HEK293T (cell line): ENCODE measurements around the gene INKA1.
"Not testable (repeated sequence)": the region's sequence is repeated elsewhere in the genome, so short reads cannot be mapped to it uniquely, and the experiment has no call there.

Experiments used
- BHLHE40 ChIP-seq: fragments of 450-650 bp; IDR thresholded peaks from 2 replicates; pipeline ENCODE4 v1.6.1; 2016; ENCODE audit warnings: mild to moderate bottlenecking, moderate library complexity, borderline replicate concordance
- ELF4 ChIP-seq: fragments of 450-650 bp; IDR thresholded peaks from 2 replicates; pipeline ENCODE4 v1.6.1; 2017; ENCODE audit warnings: antibody characterized with exemption
- FOXK2 ChIP-seq: fragments of 450-650 bp; IDR thresholded peaks from 2 replicates; pipeline ENCODE4 v1.6.1; 2016; ENCODE audit warnings: mild to moderate bottlenecking
- L3MBTL2 ChIP-seq: fragments of 450-650 bp; conservative IDR thresholded peaks from 2 replicates; pipeline ENCODE4 v1.6.1; 2016; ENCODE audit warnings: mild to moderate bottlenecking
- SP1 ChIP-seq: fragments of 450-650 bp; IDR thresholded peaks from 2 replicates; pipeline ENCODE4 v1.6.1; 2017
- SUZ12 ChIP-seq: fragments of 450-650 bp; IDR thresholded peaks from 2 replicates; pipeline ENCODE4 v1.6.1; 2016; ENCODE audit warnings: mild to moderate bottlenecking

DNA sequence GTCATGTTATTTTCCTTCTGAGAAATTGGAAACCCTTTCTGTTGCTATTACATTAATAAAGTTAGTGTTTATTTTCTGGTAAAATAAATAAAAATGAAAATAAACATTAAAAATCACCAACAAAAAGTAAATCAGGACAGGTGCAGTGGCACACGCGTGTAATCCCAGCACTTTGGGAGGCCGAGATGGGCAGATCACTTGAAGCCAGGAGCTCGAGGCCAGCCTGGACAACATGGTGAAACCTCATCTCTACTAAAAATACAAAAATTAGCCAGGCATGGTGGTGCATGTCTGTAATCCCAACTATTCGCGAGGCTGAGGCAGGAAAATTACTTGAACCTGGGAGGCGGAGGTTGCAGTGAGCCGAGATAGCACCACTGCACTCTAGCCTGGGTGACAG is 27.0 kb upstream of the INKA1 start:
- TF ChIP-seq SP1, ELF4, L3MBTL2, FOXK2, BHLHE40, SUZ12: not testable (repeated sequence)
